A549 (cell line): ENCODE measurements around the gene PRPF40A. TPM values are rescaled to one million over a fixed set of nuclear protein-coding genes. Genes with fewer than 3 reads are reported as not detected.

Experiments
- ATAC-seq, 2 experiments: fragments of 200-7000 bp in 1 of 2; fragments of >200 bp in 1 of 2; cut with Nextera tagmentation in 1 of 2; cut with Tn5 transposase in 1 of 2; 3 replicates each; pipeline versions ENCODE4 v1.8.0 to v1.9.1; 2018 to 2020; ENCODE audit warnings: mild to moderate bottlenecking in 1 of 2, moderate library complexity in 1 of 2
- CTCF ChIA-PET: fragments of 300-600 bp; sonication (Branson Sonifier 250); formaldehyde crosslinking; extraction: SDS; loops from one replicate; lab custom pipeline; 2021; ENCODE audit warnings: antibody characterized with exemption, inconsistent platforms; lab: Yijun Ruan, JAX
- POLR2A ChIA-PET: fragments of 350-600 bp; formaldehyde crosslinking; extraction: SDS; loops from one replicate; lab custom pipeline; 2021; ENCODE audit warnings: antibody characterized with exemption, inconsistent platforms; lab: Yijun Ruan, JAX
- DNase-seq, 2 experiments: peaks; one replicate each; pipeline versions ENCODE4 v3.0.0 to v3.0.0-alpha.2; 2011 to 2016; ENCODE audit warnings: low read depth in 1 of 2, low spot score in 1 of 2
- FAIRE-seq: peaks from 2 replicates; lab custom pipeline; 2011; peaks lifted over from hg19 to GRCh38; lab: Jason Lieb, UNC
- H3K27ac ChIP-seq, 2 experiments: fragments of >200 bp; sonication (Bioruptor Twin); formaldehyde crosslinking; 3 replicates each; pipeline ENCODE4 v1.5.1; 2016 to 2017
- H3K4me1 ChIP-seq: fragments of >200 bp; sonication (Bioruptor Twin); formaldehyde crosslinking; 3 replicates; pipeline ENCODE4 v1.6.1; 2016
- H3K4me2 ChIP-seq: fragments of >200 bp; sonication (Bioruptor Twin); formaldehyde crosslinking; 3 replicates; pipeline ENCODE4 v1.6.1; 2016
- H3K4me3 ChIP-seq: fragments of >200 bp; sonication (Bioruptor Twin); formaldehyde crosslinking; 3 replicates; pipeline ENCODE4 v1.5.1; 2016
- H3K9me3 ChIP-seq: fragments of >200 bp; sonication (Bioruptor Twin); formaldehyde crosslinking; 3 replicates; pipeline ENCODE4 v1.6.1; 2016
- BCL3 ChIP-seq: fragments of >200 bp; sonication (Bioruptor Twin); formaldehyde crosslinking; IDR thresholded peaks from 3 replicates; pipeline ENCODE4 v1.6.1; 2016
- CBX2 ChIP-seq: fragments of 200-600 bp; sonication (generic); IDR thresholded peaks from 2 replicates; pipeline ENCODE4 v1.6.1; 2016; ENCODE audit warnings: low read depth, mild to moderate bottlenecking, borderline replicate concordance
- CTCF ChIP-seq: fragments of >200 bp; sonication (Bioruptor Twin); formaldehyde crosslinking; IDR thresholded peaks from 3 replicates; pipeline ENCODE4 v1.5.1; 2016
- ELK1 ChIP-seq: fragments of 150-350 bp; IDR thresholded peaks from 2 replicates; pipeline ENCODE4 v1.6.1; 2014; ENCODE audit warnings: low read depth, mild to moderate bottlenecking, low read length
- EP300 ChIP-seq, 2 experiments: fragments of >200 bp; sonication (Bioruptor Twin); formaldehyde crosslinking; IDR thresholded peaks; 2 replicates in 1 of 2; 3 replicates in 1 of 2; pipeline ENCODE4 v1.6.1; 2016 to 2017
- HOXA7 ChIP-seq: fragments of 250-450 bp; sonication (Bioruptor Pico); IDR thresholded peaks from 2 replicates; pipeline ENCODE4 v1.5.0; 2020; ENCODE audit warnings: mild to moderate bottlenecking, moderate library complexity
- JUN ChIP-seq, 2 experiments: fragments of >200 bp; sonication (Bioruptor Twin); formaldehyde crosslinking; IDR thresholded peaks; 2 replicates in 1 of 2; 3 replicates in 1 of 2; pipeline ENCODE4 v1.6.1; 2016 to 2017
- MAX ChIP-seq: IDR thresholded peaks from 2 replicates; pipeline ENCODE4 v1.6.1; 2012
- NPAS2 ChIP-seq: fragments of 250-450 bp; sonication (Bioruptor Pico); IDR thresholded peaks from 2 replicates; pipeline ENCODE4 v1.8.0; 2022; ENCODE audit warnings: mild to moderate bottlenecking, moderate library complexity, borderline replicate concordance
- PHF8 ChIP-seq: fragments of 200-600 bp; sonication (generic); IDR thresholded peaks from 2 replicates; pipeline ENCODE4 v1.6.1; 2016; ENCODE audit warnings: low read depth, mild to moderate bottlenecking, antibody characterized with exemption, moderate library complexity, borderline replicate concordance
- RAD21 ChIP-seq, 2 experiments: fragments of >200 bp in 1 of 2; sonication (Bioruptor Twin) in 1 of 2; formaldehyde crosslinking in 1 of 2; IDR thresholded peaks in 1 of 2; conservative IDR thresholded peaks in 1 of 2; 2 replicates in 1 of 2; 3 replicates in 1 of 2; pipeline ENCODE4 v1.6.1; 2012 to 2018; ENCODE audit warnings: inconsistent platforms in 1 of 2
- REST ChIP-seq: fragments of 200-600 bp; sonication (generic); IDR thresholded peaks from 2 replicates; pipeline ENCODE4 v1.6.1; 2016; ENCODE audit warnings: antibody characterized with exemption, mild to moderate bottlenecking, moderate library complexity
- SMC3 ChIP-seq: fragments of >200 bp; sonication (Bioruptor Twin); formaldehyde crosslinking; IDR thresholded peaks from 3 replicates; pipeline ENCODE4 v1.6.1; 2018; ENCODE audit warnings: inconsistent platforms
- SREBF2 ChIP-seq: fragments of 450-650 bp; IDR thresholded peaks from 2 replicates; pipeline ENCODE4 v1.6.1; 2014; ENCODE audit warnings: mild to moderate bottlenecking, moderate library complexity
- TP53 ChIP-seq: fragments of 250-450 bp; sonication (Bioruptor Pico); IDR thresholded peaks from 2 replicates; pipeline ENCODE4 v1.5.0; 2021; ENCODE audit warnings: mild to moderate bottlenecking, moderate library complexity
- ZC3H11A ChIP-seq: fragments of 450-650 bp; IDR thresholded peaks from 2 replicates; pipeline ENCODE4 v1.6.1; 2014; ENCODE audit warnings: antibody characterized with exemption, mild to moderate bottlenecking
- WGBS: methylation state at CpG from one replicate; pipeline ENCODE4 v1.1.6; 2017; ENCODE audit errors: missing lambda C conversion rate; 5-methylcytosine and 5-hydroxymethylcytosine counted together
- polyA plus RNA-seq, 4 experiments: library from polyadenylated mRNA; depleted of rRNA in 3 of 4; stranded (reverse); fragments of >200 nt; fragmentation: RNase III in 1 of 4; extraction: RNeasy Plus Mini Kit Qiagen cat#74134 plus additional on column Dnase treatment in 1 of 4; gene quantifications; 2 replicates in 3 of 4; 3 replicates in 1 of 4; pipeline ENCODE4 v1.2.3, GENCODE V29; 2011 to 2017

The PRPF40A gene
- polyA plus RNA-seq, 2 of the 4 experiments (the other 2 are of a cell fraction) = 75.1 to 186 TPM

- TF ChIP-seq SREBF2 = no peak
- TF ChIP-seq HOXA7 (CRISPR knock-in tag) = no peak
- no peak for TF ChIP-seq BCL3
- no peak for TF ChIP-seq CBX2
- TF ChIP-seq NPAS2 (CRISPR knock-in tag) = no peak
- no peak for TF ChIP-seq JUN (IDR thresholded peaks at IDR 0.05)
- no peak for TF ChIP-seq RAD21 (conservative IDR thresholded peaks at IDR 0.05 in 1 of 2, IDR thresholded peaks at IDR 0.05 in 1 of 2)
- TF ChIP-seq REST = no peak
- no peak for TF ChIP-seq EP300 (IDR thresholded peaks at IDR 0.05)
- no peak for TF ChIP-seq PHF8
- TF ChIP-seq MAX = no peak
- TF ChIP-seq TP53 = no peak
- TF ChIP-seq ZC3H11A = no peak
- no peak overlapping the region for H3K4me2 ChIP-seq
- H3K4me1 ChIP-seq = no peaks in the 10 kb centered on the region
- no peak for FAIRE-seq
- ChIA-PET CTCF (interaction anchor here (0.8 to 4.3 kb wide), 2 partner anchors 447 to 461 kb away, joined by 3 to 24 read pairs; partner anchors contain the start of gene STAM2), POLR2A (no interaction called here)
- no peak for DNase-seq
- ATAC-seq = no peak
- no peak overlapping the region for H3K4me3 ChIP-seq
- no peaks in the 10 kb centered on the region for H3K9me3 ChIP-seq
- no peak overlapping the region for H3K27ac ChIP-seq
- 90% methylated on average over 7 of the region's 7 CpGs for WGBS
Measured at GRCh38 chr2:152637251-152637650, 80.0 kb downstream of the PRPF40A start.

- H3K4me1 ChIP-seq = no peaks in the 10 kb centered on the region
- DNase-seq (peak; percentile 46 to 60), ATAC-seq (peak; percentile 63 to 81; a peak in 4 of 6 replicates), FAIRE-seq (no peak)
- CTCF ChIA-PET = interaction anchor here (0.5 to 5.6 kb wide), 56 partner anchors 8 to 610 kb away, joined by 3 to 63 read pairs (median 4); partner anchors contain the start of genes FMNL2 and STAM2
- H3K27ac ChIP-seq = no peak overlapping the region
- no peak overlapping the region for H3K4me3 ChIP-seq
- WGBS = 23% methylated on average over 5 of the region's 5 CpGs
- peak; percentile 91 for TF ChIP-seq SMC3
- TF ChIP-seq RAD21 (conservative IDR thresholded peaks at IDR 0.05 in 1 of 2, IDR thresholded peaks at IDR 0.05 in 1 of 2) = peak; percentile 87 to 89
- TF ChIP-seq ELK1 = no peak
- TF ChIP-seq CTCF = peak; percentile 89
- H3K9me3 ChIP-seq = no peaks in the 10 kb centered on the region
- H3K4me2 ChIP-seq = no peak overlapping the region
- POLR2A ChIA-PET = interaction anchor here (1.4 kb wide), 1 partner anchor 460 kb away, joined by 4 read pairs; the partner anchor contains the start of gene STAM2
Measured at GRCh38 chr2:152635635-152636298, 81.5 kb downstream of the PRPF40A start.
